ENCODE results near the gene PCDHGA6.
"Not testable (repeated sequence)": the region's sequence is repeated elsewhere in the genome, so short reads cannot be mapped to it uniquely, and the experiment has no call there.

The PCDHGA6 gene

DNA sequence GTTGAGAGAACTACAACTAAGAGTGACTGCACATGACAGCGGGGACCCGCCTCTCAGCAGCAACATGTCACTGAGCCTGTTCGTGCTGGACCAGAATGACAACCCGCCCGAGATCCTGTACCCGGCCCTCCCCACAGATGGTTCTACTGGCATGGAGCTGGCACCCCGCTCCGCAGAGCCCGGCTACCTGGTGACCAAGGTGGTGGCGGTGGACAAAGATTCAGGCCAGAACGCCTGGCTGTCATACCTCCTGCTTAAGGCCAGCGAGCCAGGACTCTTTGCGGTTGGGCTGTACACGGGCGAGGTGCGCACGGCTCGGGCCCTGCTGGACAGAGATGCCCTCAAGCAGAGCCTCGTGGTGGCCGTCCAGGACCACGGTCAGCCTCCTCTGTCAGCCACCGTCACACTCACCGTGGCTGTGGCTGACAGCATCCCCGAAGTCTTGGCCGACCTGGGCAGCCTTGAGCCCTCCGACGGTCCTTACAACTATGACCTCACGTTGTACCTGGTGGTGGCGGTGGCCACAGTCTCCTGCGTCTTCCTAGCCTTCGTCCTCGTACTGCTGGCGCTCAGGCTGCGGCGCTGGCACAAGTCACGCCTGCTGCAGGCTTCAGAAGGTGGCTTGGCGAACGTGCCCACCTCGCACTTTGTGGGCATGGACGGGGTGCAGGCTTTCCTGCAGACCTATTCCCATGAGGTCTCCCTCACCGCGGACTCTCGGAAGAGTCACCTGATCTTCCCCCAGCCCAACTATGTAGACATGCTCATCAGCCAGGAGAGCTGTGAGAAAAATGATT, 11.0 kb downstream of the PCDHGA6 start:
- no peak for TF ChIP-seq CTCF (IDR thresholded peaks at IDR 0.05)
- Histone ChIP-seq H3K27ac (no peak overlapping the region), H3K36me3 (no peaks in the 10 kb centered on the region), H3K4me3 (ENCODE audit: low read depth in 1 of 2, low read length in 1 of 2) (no peak overlapping the region), H3K4me1 (ENCODE audit: control insufficient read depth in 1 of 2, insufficient read depth in 1 of 2, low read depth in 1 of 2, low read length in 1 of 2) (no peaks in the 10 kb centered on the region), H3K9me3 (peaks cover 18% of the 10 kb centered on the region), H3K27me3 (peaks cover 96% of the 10 kb centered on the region)

DNA sequence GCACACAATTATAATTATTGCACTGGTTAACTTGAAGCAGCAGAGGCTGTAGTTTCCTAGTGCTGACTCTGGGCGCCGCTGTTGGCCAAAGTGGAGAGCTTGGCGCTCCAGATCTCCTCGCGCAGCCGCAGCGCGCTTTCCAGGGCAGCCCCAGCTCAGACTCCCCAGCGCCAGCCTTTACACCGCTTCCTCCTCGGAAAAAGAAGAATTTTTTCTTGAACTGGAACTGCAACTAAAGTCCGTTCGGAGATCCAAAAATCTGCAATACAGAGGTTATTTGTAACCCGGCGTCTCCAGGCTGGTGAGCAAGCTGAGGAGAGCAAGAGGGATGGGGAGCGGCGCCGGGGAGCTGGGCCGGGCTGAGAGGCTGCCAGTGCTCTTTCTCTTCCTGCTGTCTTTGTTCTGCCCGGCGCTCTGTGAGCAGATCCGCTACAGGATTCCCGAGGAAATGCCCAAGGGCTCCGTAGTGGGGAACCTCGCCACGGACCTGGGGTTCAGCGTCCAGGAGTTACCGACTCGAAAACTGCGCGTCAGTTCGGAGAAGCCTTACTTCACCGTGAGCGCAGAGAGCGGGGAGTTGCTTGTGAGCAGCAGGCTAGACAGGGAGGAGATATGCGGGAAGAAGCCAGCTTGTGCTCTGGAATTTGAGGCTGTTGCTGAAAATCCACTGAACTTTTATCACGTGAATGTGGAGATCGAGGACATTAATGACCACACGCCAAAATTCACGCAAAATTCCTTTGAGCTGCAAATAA, 14.0 kb downstream of the PCDHGA6 start, which contains the start of gene PCDHGB4:
Gene PCDHGB4, plus strand, starts transcription at position 142 of the 755 bp plus-strand sequence. Its CDS starts 187 bp downstream, at position 329.
- H3K36me3 ChIP-seq; H3K4me1 ChIP-seq (ENCODE audit: control insufficient read depth in 1 of 2, insufficient read depth in 1 of 2, low read depth in 1 of 2, low read length in 1 of 2); H3K4me3 ChIP-seq (ENCODE audit: low read depth in 1 of 2, low read length in 1 of 2); H3K27ac ChIP-seq: not testable (repeated sequence)
- Histone ChIP-seq H3K27me3 (peaks cover 98% of the 10 kb centered on the region), H3K9me3 (peaks cover 20% of the 10 kb centered on the region)

GRCh38 chr5:141388661-141389060, 15.0 kb downstream of the PCDHGA6 start:
- Histone ChIP-seq H3K4me1 (ENCODE audit: control insufficient read depth in 1 of 2, insufficient read depth in 1 of 2, low read depth in 1 of 2, low read length in 1 of 2) (no peaks in the 10 kb centered on the region), H3K27ac (no peak overlapping the region), H3K9me3 (peaks cover 21% of the 10 kb centered on the region), H3K4me3 (ENCODE audit: low read depth in 1 of 2, low read length in 1 of 2) (no peak overlapping the region), H3K36me3 (no peaks in the 10 kb centered on the region), H3K27me3 (peaks cover 98% of the 10 kb centered on the region)
- TF ChIP-seq CTCF (IDR thresholded peaks at IDR 0.05) = no peak

- Histone ChIP-seq H3K27me3 (peaks cover 98% of the 10 kb centered on the region), H3K27ac (no peak overlapping the region), H3K4me3 (ENCODE audit: low read depth in 1 of 2, low read length in 1 of 2) (no peak overlapping the region), H3K9me3 (peaks cover 26% of the 10 kb centered on the region), H3K4me1 (ENCODE audit: control insufficient read depth in 1 of 2, insufficient read depth in 1 of 2, low read depth in 1 of 2, low read length in 1 of 2) (no peaks in the 10 kb centered on the region), H3K36me3 (no peaks in the 10 kb centered on the region)
- no peak for TF ChIP-seq CTCF (IDR thresholded peaks at IDR 0.05)
Measured at GRCh38 chr5:141389153-141390042, 15.7 kb downstream of the PCDHGA6 start.

GRCh38 chr5:141392429-141393198, 18.9 kb downstream of the PCDHGA6 start, which contains the start of gene PCDHGA8:
Gene PCDHGA8 (plus strand): TSS chr5:141392633. CDS start chr5:141392814, 181 bp downstream.
- Histone ChIP-seq H3K27ac (no peak within 1 kb of the TSS), H3K4me1 (ENCODE audit: control insufficient read depth in 1 of 2, insufficient read depth in 1 of 2, low read depth in 1 of 2, low read length in 1 of 2) (no peaks in the 10 kb centered on the region), H3K9me3 (peaks cover 26% of the 10 kb centered on the region), H3K4me3 (ENCODE audit: low read depth in 1 of 2, low read length in 1 of 2) (no peak within 1 kb of the TSS), H3K36me3 (no peaks in the 10 kb centered on the region), H3K27me3 (peaks cover 98% of the 10 kb centered on the region)
- TF ChIP-seq CTCF (IDR thresholded peaks at IDR 0.05) = no peak

Measured in neutrophil (primary cell).